Calu3 (cell line): ENCODE measurements around the gene LSM11. TPM values are rescaled to one million over a fixed set of nuclear protein-coding genes. Genes with fewer than 3 reads are reported as not detected.

Experiments used
- BruUV-seq: library from RNA; stranded (reverse); fragments of 400-500 nt; replicated peaks from 2 replicates; lab custom pipeline; 2021; lab: Mats Ljungman, UMichigan
- CTCF ChIA-PET: fragments of 300-600 bp; sonication (Branson Sonifier 250); formaldehyde crosslinking; loops from one replicate; lab custom pipeline; 2022; ENCODE audit warnings: antibody characterized with exemption; lab: Charles Lee
- DNase-seq: peaks from one replicate; pipeline ENCODE4 v3.0.0; 2022
- H3K27ac Mint-ChIP-seq: one replicate; pipeline ENCODE4 v1.8.0; 2022; ENCODE audit warnings: mixed read lengths; ENCODE audit not compliant: unreplicated experiment
- H3K27me3 Mint-ChIP-seq: one replicate; pipeline ENCODE4 v1.8.0; 2022; ENCODE audit warnings: mixed read lengths; ENCODE audit not compliant: unreplicated experiment
- H3K36me3 Mint-ChIP-seq: one replicate; pipeline ENCODE4 v1.8.0; 2022; ENCODE audit warnings: mild to moderate bottlenecking, moderate library complexity, mixed read lengths; ENCODE audit not compliant: insufficient read depth, unreplicated experiment
- H3K4me1 Mint-ChIP-seq: one replicate; pipeline ENCODE4 v1.8.0; 2022; ENCODE audit warnings: mild to moderate bottlenecking, low read depth, mixed read lengths; ENCODE audit not compliant: unreplicated experiment
- H3K4me3 Mint-ChIP-seq: one replicate; pipeline ENCODE4 v1.8.0; 2022; ENCODE audit warnings: mild to moderate bottlenecking, low read depth, moderate library complexity, mixed read lengths; ENCODE audit not compliant: unreplicated experiment
- H3K9me3 Mint-ChIP-seq: one replicate; pipeline ENCODE4 v1.8.0; 2022; ENCODE audit warnings: low read depth, mixed read lengths; ENCODE audit not compliant: unreplicated experiment
- intact Hi-C: fragments of 100-400 bp; cut with micrococcal nuclease; formaldehyde crosslinking; loops from one replicate; pipeline ENCODE4 v1.10.0; 2022; ENCODE audit not compliant: unreplicated experiment
- total RNA-seq: library from RNA; stranded (reverse); gene quantifications from 2 replicates; pipeline ENCODE4 v1.2.3, GENCODE V29; 2022
- TF ChIP-seq, protein P1 (sequence below): fragments of 200-600 bp; IDR thresholded peaks from one replicate; pipeline ENCODE4 v1.8.0; 2022; ENCODE audit warnings: antibody characterized with exemption; ENCODE audit not compliant: unreplicated experiment

The LSM11 gene
- total RNA-seq, 1 experiment from 2014 or later: 4.6 TPM

DNA sequence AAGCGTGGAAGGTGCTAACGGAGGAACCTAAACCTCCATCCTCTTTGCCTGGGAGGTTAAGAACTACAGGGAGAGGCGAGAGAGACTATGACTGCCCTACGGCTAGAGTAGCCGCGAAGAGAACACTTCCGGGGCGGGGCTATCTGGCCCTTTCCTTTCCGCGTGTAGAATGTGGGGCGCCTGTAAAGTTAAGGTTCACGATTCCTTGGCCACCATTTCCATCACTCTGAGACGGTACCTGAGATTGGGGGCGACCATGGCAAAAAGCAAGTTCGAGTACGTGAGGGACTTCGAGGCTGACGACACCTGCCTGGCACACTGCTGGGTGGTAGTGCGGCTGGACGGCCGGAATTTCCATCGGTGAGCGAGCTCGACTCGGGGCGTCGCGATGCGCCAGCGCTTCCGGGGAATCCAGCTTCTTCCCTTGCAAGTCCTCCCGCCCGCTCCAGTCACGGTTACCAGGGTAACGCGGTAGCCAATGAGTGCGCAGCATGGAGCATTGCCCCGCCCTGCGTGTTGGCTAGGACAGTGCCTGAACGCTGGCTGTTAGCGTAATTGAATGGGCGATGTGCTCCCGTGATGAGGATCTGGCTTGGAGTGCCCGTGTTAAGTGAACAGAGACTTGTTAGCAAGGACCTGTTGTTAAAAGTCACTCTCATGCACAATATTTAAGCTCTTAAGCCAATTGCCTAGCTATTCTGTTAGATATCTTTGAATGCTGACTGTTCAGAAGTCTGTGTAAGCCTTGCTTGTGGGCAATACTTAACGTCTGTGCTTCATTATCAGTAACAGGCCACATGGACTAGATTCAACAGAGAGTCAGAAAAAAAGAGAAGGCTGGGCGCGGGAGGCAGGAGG, 12.0 kb upstream of the LSM11 start, which contains the start of gene THG1L:
THG1L (plus strand) TSS at position 149 of the 858 bp plus-strand sequence; CDS start at position 170, 21 bp downstream.
- intact Hi-C loops: no loop called here
- Mint-ChIP-seq H3K9me3 (no peaks in the 10 kb centered on the region), H3K4me3 (peak within 1 kb of the TSS; percentile 89), H3K4me1 (peaks cover 9% of the 10 kb centered on the region), H3K27ac (peak within 1 kb of the TSS; percentile 97), H3K27me3 (no peaks in the 10 kb centered on the region), H3K36me3 (peaks cover 16% of the 10 kb centered on the region)
- peak; percentile 99 for DNase-seq
- BruUV-seq: TSS peak; percentile 81
- TF ChIP-seq, protein P1, sequence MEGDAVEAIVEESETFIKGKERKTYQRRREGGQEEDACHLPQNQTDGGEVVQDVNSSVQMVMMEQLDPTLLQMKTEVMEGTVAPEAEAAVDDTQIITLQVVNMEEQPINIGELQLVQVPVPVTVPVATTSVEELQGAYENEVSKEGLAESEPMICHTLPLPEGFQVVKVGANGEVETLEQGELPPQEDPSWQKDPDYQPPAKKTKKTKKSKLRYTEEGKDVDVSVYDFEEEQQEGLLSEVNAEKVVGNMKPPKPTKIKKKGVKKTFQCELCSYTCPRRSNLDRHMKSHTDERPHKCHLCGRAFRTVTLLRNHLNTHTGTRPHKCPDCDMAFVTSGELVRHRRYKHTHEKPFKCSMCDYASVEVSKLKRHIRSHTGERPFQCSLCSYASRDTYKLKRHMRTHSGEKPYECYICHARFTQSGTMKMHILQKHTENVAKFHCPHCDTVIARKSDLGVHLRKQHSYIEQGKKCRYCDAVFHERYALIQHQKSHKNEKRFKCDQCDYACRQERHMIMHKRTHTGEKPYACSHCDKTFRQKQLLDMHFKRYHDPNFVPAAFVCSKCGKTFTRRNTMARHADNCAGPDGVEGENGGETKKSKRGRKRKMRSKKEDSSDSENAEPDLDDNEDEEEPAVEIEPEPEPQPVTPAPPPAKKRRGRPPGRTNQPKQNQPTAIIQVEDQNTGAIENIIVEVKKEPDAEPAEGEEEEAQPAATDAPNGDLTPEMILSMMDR: no peak
- CTCF ChIA-PET: interaction anchor here (0.6 to 1.0 kb wide), 8 partner anchors 12 to 403 kb away, joined by 3 to 10 read pairs (median 4); partner anchors contain the start of gene LSM11

DNA sequence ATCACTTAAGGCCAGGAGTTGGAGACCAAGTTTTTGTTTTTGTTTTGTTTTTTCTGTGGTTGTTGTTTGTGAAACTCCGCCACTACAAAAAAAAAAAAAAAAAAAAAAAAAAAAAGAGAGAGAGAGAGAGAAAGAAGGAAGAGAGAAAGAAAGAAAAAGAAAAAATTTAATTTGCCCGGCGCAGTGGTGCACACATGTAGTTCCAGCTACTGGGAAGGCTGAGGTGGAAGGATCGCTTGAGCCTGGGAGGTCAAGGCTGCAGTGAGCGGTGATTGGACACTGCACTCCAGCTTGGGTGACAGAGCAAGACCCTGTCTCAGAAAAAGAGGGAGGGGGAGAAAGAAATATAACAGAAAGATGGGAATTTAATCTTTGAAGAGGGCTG, 11.4 kb upstream of the LSM11 start:
- peak overlapping the region; percentile 89 for H3K4me3 Mint-ChIP-seq
- intact Hi-C loops: no loop called here
- no peak for DNase-seq
- TF ChIP-seq, protein P1: no peak
- BruUV-seq: no TSS peak
- H3K4me1 Mint-ChIP-seq: peaks cover 9% of the 10 kb centered on the region
- H3K27ac Mint-ChIP-seq: peak overlapping the region; percentile 97
- no peaks in the 10 kb centered on the region for H3K9me3 Mint-ChIP-seq
- H3K27me3 Mint-ChIP-seq: no peaks in the 10 kb centered on the region
- CTCF ChIA-PET: interaction anchor here (1.0 kb wide), 3 partner anchors 11 to 404 kb away, joined by 3 to 10 read pairs (median 5); partner anchors contain the start of gene LSM11
- peaks cover 16% of the 10 kb centered on the region for H3K36me3 Mint-ChIP-seq

- peaks cover 9% of the 10 kb centered on the region for H3K4me1 Mint-ChIP-seq
- CTCF ChIA-PET: no interaction called here
- H3K36me3 Mint-ChIP-seq: peaks cover 16% of the 10 kb centered on the region
- no peaks in the 10 kb centered on the region for H3K9me3 Mint-ChIP-seq
- H3K4me3 Mint-ChIP-seq: no peak overlapping the region
- TF ChIP-seq, protein P1: no peak
- H3K27ac Mint-ChIP-seq: no peak overlapping the region
- no peak for DNase-seq
- BruUV-seq: no TSS peak
- intact Hi-C loops: no loop called here
- H3K27me3 Mint-ChIP-seq: no peaks in the 10 kb centered on the region
Observed at GRCh38 chr5:157732596-157733262, 10.8 kb upstream of the LSM11 start.

DNA sequence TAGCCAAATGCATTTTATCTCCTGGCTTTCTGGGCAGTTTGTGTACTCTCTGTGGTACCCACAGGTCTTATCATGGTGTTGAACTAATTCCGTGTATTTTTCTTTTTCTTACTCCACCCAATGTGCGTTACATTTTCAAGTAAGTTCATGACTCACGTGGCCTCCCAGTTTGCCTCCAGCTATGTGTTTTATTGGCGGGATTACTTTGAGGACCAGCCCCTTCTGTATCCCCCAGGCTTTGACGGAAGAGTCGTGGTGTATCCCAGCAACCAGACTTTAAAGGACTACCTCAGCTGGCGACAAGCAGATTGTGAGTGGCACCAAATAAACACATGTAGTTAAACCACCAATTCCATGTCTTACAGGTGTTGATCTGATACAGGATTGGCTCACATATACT, 9.1 kb upstream of the LSM11 start:
- Mint-ChIP-seq H3K27ac (no peak overlapping the region), H3K4me3 (no peak overlapping the region), H3K36me3 (peaks cover 16% of the 10 kb centered on the region), H3K4me1 (peaks cover 9% of the 10 kb centered on the region), H3K9me3 (no peaks in the 10 kb centered on the region), H3K27me3 (no peaks in the 10 kb centered on the region)
- BruUV-seq: no TSS peak
- no peak for DNase-seq
- CTCF ChIA-PET: no interaction called here
- TF ChIP-seq, protein P1: no peak
- intact Hi-C loops: no loop called here
